Bronchial epithelial cell (primary cell): ENCODE results near the gene SPEG. TPM values are rescaled to one million over a fixed set of nuclear protein-coding genes. Genes with fewer than 3 reads are reported as not detected.

ENCODE experiments used
- DNase-seq: peaks from one replicate; pipeline ENCODE4 v3.0.0-alpha.2; 2010; ENCODE audit warnings: low read depth
- FAIRE-seq: peaks from 2 replicates; lab custom pipeline; 2011; peaks lifted over from hg19 to GRCh38; lab: Jason Lieb, UNC
- H3K27me3 ChIP-seq: 2 replicates; pipeline ENCODE4 v1.5.1; 2011; ENCODE audit warnings: low read length; ENCODE audit not compliant: control insufficient read depth, insufficient read depth
- H3K36me3 ChIP-seq: 2 replicates; pipeline ENCODE4 v1.5.1; 2011; ENCODE audit warnings: low read length; ENCODE audit not compliant: control insufficient read depth, insufficient read depth
- H3K4me3 ChIP-seq: 2 replicates; pipeline ENCODE4 v1.5.1; 2011; ENCODE audit warnings: mild to moderate bottlenecking, low read depth, low read length, control low read depth
- total RNA-seq: library from RNA; depleted of rRNA; stranded (reverse); fragments of >200 nt; gene quantifications from 2 replicates; pipeline ENCODE4 v1.2.1, GENCODE V29; 2014
- TF ChIP-seq, protein P1 (sequence below): IDR thresholded peaks from 2 replicates; pipeline ENCODE4 v1.5.1; 2011; ENCODE audit warnings: mild to moderate bottlenecking, moderate library complexity, low read length, control low read depth, inconsistent platforms; ENCODE audit not compliant: insufficient read depth, severe bottlenecking

The SPEG gene
- total RNA-seq, 1 donor from 2014 or later, result 1.8 TPM

DNA sequence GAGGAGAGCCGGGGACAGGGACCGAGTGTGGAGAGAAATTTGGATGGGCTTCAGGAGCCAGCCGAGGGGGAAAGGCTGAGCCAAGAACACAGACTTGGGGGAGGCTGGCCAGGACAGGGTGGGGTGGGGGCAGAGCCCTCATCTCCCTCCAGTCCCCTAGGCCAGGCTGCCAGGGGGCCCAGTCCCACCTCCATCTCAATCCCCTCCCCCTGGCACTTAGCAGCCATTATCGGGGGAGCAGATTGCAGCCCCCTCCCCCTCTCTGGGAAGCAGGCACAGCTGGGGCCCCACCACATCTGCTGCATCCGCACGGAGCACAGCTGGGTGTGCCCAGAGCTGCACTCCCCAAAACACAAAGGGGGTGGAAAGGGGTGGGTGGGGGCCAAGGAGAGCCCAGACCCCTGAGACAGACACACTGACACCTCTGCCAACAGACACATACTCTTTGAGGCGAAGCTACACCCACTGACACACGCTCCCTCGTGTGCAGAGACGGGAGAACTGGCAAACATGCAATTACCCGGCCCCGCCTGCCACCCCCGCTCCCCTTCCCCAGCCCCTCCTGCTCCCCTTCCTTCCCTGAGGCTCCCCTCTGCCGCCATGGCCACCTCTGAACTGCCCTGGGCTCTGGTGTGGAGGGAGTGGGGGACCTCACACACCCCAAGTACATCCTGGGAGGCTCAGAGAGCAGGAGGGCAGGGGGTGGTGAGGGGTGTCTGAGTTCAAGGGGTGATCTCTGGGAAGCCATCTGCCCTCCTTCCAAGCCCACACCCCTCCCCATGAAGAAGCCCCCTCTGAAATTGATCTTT, 74.5 kb downstream of the SPEG start:
- no peak overlapping the region for H3K4me3 ChIP-seq
- TF ChIP-seq, protein P1, sequence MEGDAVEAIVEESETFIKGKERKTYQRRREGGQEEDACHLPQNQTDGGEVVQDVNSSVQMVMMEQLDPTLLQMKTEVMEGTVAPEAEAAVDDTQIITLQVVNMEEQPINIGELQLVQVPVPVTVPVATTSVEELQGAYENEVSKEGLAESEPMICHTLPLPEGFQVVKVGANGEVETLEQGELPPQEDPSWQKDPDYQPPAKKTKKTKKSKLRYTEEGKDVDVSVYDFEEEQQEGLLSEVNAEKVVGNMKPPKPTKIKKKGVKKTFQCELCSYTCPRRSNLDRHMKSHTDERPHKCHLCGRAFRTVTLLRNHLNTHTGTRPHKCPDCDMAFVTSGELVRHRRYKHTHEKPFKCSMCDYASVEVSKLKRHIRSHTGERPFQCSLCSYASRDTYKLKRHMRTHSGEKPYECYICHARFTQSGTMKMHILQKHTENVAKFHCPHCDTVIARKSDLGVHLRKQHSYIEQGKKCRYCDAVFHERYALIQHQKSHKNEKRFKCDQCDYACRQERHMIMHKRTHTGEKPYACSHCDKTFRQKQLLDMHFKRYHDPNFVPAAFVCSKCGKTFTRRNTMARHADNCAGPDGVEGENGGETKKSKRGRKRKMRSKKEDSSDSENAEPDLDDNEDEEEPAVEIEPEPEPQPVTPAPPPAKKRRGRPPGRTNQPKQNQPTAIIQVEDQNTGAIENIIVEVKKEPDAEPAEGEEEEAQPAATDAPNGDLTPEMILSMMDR, result no peak
- H3K36me3 ChIP-seq, result peaks cover 8% of the 10 kb centered on the region
- FAIRE-seq, result no peak
- no peak for DNase-seq
- H3K27me3 ChIP-seq, result peaks cover 39% of the 10 kb centered on the region

DNA sequence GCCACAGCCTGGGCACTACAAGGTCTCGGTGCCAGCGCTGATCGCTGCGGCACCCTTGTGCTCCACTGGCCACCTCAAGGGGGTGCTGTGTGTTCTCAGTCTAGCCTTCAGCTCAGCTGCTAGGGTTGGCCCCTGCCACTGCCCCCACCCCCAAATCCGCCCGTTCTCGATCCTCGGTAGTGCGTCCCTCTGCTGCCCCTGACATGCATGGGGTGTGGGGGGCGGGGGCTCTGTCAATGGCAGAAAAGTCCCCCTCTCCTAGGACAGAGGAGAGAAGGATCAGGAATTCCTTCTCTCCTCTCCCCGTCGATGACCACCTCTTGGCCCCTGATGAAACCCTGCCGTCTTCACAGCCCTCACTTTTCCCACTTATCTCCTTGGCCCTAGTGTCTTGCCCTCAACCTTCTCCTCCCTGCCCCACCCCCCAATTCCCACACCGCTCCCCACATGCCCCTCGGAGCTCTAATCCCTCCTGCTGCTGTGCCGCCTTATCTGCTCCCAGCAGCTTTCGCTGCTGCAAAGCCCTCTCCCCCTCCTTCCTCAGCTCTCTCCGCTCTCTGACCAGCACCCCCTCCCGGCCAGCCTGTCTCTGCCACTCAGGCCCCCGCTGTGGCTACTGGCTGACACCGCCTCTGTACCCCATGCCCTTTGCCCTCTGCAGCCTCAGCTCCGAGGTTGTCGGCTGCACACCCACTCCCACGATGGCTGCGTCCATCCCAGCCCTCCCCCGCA, 75.3 kb downstream of the SPEG start:
- TF ChIP-seq, protein P1, result peak; percentile 87
- Histone ChIP-seq H3K4me3 (no peak overlapping the region), H3K36me3 (peaks cover 5% of the 10 kb centered on the region), H3K27me3 (peaks cover 45% of the 10 kb centered on the region)
- FAIRE-seq (no peak), DNase-seq (peak; percentile 35)

DNA sequence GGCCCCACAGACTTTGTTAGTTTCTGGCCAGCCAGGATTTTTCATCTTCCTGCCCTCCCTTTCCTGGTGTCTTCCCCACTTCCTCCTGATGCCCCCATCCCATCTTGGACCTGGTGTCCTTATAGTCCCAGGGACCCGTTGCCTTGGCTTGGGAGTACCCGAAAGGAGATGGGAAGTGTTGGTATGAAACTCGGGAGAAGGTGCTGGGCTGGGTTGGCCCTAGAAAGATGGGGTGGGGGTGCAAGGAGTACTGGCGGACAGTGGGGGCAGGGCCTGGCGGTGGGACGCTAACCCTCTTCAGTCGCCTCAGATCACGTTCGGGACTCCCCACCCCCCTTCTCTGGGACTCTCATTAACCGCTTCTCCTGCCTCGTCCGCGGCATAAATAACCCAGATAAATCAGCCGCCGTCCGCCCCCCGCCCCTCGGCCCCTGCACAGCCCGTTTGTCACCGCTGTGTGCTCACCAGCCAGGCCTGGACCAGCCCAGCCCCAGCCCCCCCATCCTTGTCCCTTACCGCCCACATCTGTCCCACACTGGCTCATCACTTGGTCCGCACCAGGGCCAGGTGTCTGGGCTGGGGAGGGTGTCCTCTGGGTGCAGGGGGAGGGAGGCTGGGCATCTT, 76.0 kb downstream of the SPEG start:
- Histone ChIP-seq H3K36me3 (peaks cover 4% of the 10 kb centered on the region), H3K4me3 (no peak overlapping the region), H3K27me3 (peaks cover 52% of the 10 kb centered on the region)
- DNase-seq (no peak), FAIRE-seq (no peak)
- TF ChIP-seq, protein P1, result no peak

DNA sequence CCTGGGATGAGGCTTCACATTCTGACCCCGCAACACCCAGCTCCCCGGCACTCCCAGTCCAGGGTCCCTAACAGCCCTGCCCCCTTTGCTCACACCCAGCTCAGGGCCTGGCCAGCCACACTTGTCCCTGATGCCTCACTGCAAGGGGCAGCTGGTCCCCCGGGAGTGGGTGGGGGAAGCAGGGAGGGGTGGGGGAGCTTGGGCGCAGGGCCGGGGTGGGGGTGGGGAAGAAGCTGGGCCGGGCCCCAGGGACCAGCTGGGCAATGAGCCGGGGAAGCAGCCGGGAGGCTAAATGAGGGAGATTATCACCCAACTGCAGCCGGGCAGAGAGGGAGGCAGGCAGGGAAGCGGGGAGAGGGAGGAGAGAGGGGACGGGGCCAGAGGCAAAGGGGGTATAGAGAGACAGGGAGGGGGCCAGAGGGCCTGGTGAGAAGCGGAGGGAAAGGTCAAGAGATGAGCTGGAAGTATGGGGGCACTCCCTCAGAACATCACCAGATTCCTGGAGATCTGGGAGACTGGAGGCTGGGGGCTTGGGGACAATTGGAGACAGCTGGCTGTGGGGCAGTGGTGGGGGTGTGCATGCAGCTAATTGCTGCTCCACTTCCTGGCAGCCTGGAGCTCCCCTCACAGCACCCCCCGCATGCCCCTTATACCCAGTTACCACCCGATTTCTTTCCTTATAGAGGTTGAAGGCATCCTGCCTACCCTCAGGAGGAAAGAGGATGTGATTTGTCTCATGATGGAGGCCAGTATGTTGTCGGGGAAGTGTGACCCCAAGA, 77.1 kb downstream of the SPEG start:
- Histone ChIP-seq H3K4me3 (no peak overlapping the region), H3K36me3 (peaks cover under 1% of the 10 kb centered on the region), H3K27me3 (peaks cover 57% of the 10 kb centered on the region)
- FAIRE-seq, result no peak
- DNase-seq, result no peak
- TF ChIP-seq, protein P1, result no peak

DNA sequence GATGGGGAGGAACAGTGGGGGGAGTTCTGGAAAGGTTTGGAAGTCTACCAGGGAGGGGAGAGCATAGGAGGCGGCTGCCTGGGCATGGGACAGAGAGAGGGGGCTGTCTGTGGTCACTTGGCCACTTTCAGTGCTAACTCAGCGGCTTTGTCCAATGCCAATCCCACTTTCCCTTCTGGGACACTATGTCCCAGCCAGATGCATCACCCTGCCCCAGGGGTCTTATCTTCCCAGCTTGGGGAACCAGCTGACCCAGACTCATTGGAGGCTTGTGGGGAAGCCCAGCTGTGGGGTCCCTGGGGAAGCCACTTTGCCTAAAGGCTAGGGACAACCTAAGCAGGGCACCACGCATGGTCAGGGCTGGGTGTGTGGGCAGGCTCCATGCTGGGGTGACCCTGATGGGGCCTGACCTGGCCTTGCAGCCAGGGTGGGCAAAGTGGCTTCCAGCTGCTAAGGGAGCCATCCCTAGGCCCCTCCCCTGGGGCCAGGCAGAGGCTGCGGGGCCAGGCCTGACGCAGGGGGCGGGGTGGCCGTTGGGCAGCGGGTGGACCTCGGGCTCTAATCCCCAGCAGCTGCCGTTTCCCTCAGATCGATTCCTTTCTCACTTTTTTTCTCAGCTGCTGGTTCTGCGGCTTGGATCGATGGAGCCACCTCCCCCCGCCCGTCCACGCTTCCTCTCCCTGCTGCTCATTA, 78.0 kb downstream of the SPEG start:
- H3K27me3 ChIP-seq, result peaks cover 65% of the 10 kb centered on the region
- H3K4me3 ChIP-seq, result no peak overlapping the region
- no peaks in the 10 kb centered on the region for H3K36me3 ChIP-seq
- DNase-seq, result no peak
- TF ChIP-seq, protein P1, result no peak
- FAIRE-seq, result no peak
